ENCODE measurements around the gene TAS2R39.

DNA sequence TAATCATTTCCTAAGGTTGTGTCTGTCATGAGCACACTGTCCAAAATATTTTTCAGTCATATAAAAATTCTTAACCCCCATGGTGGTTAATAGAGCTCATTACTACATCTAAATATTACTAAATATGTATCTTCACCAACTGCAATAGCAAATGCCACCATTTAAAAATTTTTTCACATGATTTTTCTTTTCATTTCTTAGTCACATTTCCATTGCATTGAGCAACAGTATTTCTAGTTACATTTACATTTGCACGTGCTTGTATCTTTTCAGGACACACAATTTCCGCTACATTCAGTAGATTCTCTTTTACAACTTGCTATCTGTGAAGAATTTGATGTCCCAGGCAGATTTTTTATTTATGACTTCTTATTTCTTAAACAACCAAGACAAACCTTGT is 33.5 kb downstream of the TAS2R39 start:
- TF ChIP-seq, protein P1, sequence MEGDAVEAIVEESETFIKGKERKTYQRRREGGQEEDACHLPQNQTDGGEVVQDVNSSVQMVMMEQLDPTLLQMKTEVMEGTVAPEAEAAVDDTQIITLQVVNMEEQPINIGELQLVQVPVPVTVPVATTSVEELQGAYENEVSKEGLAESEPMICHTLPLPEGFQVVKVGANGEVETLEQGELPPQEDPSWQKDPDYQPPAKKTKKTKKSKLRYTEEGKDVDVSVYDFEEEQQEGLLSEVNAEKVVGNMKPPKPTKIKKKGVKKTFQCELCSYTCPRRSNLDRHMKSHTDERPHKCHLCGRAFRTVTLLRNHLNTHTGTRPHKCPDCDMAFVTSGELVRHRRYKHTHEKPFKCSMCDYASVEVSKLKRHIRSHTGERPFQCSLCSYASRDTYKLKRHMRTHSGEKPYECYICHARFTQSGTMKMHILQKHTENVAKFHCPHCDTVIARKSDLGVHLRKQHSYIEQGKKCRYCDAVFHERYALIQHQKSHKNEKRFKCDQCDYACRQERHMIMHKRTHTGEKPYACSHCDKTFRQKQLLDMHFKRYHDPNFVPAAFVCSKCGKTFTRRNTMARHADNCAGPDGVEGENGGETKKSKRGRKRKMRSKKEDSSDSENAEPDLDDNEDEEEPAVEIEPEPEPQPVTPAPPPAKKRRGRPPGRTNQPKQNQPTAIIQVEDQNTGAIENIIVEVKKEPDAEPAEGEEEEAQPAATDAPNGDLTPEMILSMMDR (IDR thresholded peaks at IDR 0.05) = no peak
- TF ChIP-seq POLR2A (IDR thresholded peaks at IDR 0.05) (no peak), EP300 (IDR thresholded peaks at IDR 0.05) (no peak)
